Measurements from ENCODE around the gene NTNG1. TPM values are rescaled to one million over a fixed set of nuclear protein-coding genes. Genes with fewer than 3 reads are reported as not detected.

Gene NTNG1
- total and polyA plus RNA-seq, 3 donors from 2014 or later, result 1.8 to 2.3 (median 2.2) TPM

- 96 to 97% methylated on average over 1 of the region's 1 CpG for WGBS, 2 donors
- no peaks in the 10 kb centered on the region for H3K27me3 ChIP-seq
- no peak overlapping the region for H3K27ac ChIP-seq
- no peaks in the 10 kb centered on the region for H3K36me3 ChIP-seq (ENCODE audit: low read depth, missing control alignments)
- no peak for DNase-seq
- no peak overlapping the region for H3K4me3 ChIP-seq
- intact Hi-C loops (cut with DNase I; ENCODE audit: low total_unique reads), result no loop called here
- TF ChIP-seq POLR2A (IDR thresholded peaks at IDR 0.05) (no peak), CTCF (IDR thresholded peaks at IDR 0.05) (no peak)
- H3K9me3 ChIP-seq, result no peaks in the 10 kb centered on the region
- no peaks in the 10 kb centered on the region for H3K4me1 ChIP-seq
Observed at GRCh38 chr1:107202007-107202406, 61.2 kb downstream of the NTNG1 start.

GRCh38 chr1:107213225-107213624 is 72.4 kb downstream of the NTNG1 start:
- Histone ChIP-seq H3K9me3 (no peaks in the 10 kb centered on the region), H3K27ac (no peak overlapping the region), H3K4me3 (no peak overlapping the region), H3K27me3 (no peaks in the 10 kb centered on the region), H3K4me1 (no peaks in the 10 kb centered on the region), H3K36me3 (ENCODE audit: low read depth, missing control alignments) (no peaks in the 10 kb centered on the region)
- 90 to 91% methylated on average over 7 of the region's 7 CpGs for WGBS, 2 donors
- DNase-seq, result no peak
- intact Hi-C loops (cut with DNase I; ENCODE audit: low total_unique reads), result no loop called here
- TF ChIP-seq CTCF (IDR thresholded peaks at IDR 0.05) (no peak), POLR2A (IDR thresholded peaks at IDR 0.05) (no peak)

- no peak overlapping the region for H3K27ac ChIP-seq
- no peaks in the 10 kb centered on the region for H3K36me3 ChIP-seq (ENCODE audit: low read depth, missing control alignments)
- no peaks in the 10 kb centered on the region for H3K9me3 ChIP-seq
- TF ChIP-seq CTCF (IDR thresholded peaks at IDR 0.05) (no peak), POLR2A (IDR thresholded peaks at IDR 0.05) (no peak)
- DNase-seq, result no peak
- no peak overlapping the region for H3K4me3 ChIP-seq
- no peaks in the 10 kb centered on the region for H3K27me3 ChIP-seq
- intact Hi-C loops (cut with DNase I; ENCODE audit: low total_unique reads), result no loop called here
- H3K4me1 ChIP-seq, result no peaks in the 10 kb centered on the region
- 78 to 86% methylated on average over 1 of the region's 1 CpG for WGBS, 2 donors
Observed at GRCh38 chr1:107220036-107220435, 79.2 kb downstream of the NTNG1 start.

- Histone ChIP-seq H3K4me1 (no peaks in the 10 kb centered on the region), H3K27ac (no peak overlapping the region), H3K27me3 (no peaks in the 10 kb centered on the region), H3K36me3 (ENCODE audit: low read depth, missing control alignments) (no peaks in the 10 kb centered on the region), H3K9me3 (no peaks in the 10 kb centered on the region), H3K4me3 (no peak overlapping the region)
- WGBS, 2 donors, result 80 to 96% methylated on average over 1 of the region's 1 CpG
- intact Hi-C loops (cut with DNase I; ENCODE audit: low total_unique reads), result no loop called here
- no peak for DNase-seq
- TF ChIP-seq CTCF (IDR thresholded peaks at IDR 0.05) (no peak), POLR2A (IDR thresholded peaks at IDR 0.05) (no peak)
Observed at GRCh38 chr1:107225706-107226105, 84.9 kb downstream of the NTNG1 start.

- intact Hi-C loops (cut with DNase I; ENCODE audit: low total_unique reads), result no loop called here
- Histone ChIP-seq H3K27me3 (no peaks in the 10 kb centered on the region), H3K4me3 (no peak overlapping the region), H3K27ac (no peak overlapping the region), H3K36me3 (ENCODE audit: low read depth, missing control alignments) (no peaks in the 10 kb centered on the region), H3K9me3 (no peaks in the 10 kb centered on the region), H3K4me1 (no peaks in the 10 kb centered on the region)
- no peak for TF ChIP-seq CTCF (IDR thresholded peaks at IDR 0.05)
- TF ChIP-seq POLR2A (IDR thresholded peaks at IDR 0.05), result no peak
- DNase-seq, result no peak
- WGBS, 2 donors, result 89 to 90% methylated on average over 4 of the region's 4 CpGs
Observed at GRCh38 chr1:107228704-107229371, 88.0 kb downstream of the NTNG1 start.
